Measurements from ENCODE around the gene GAB3. TPM values are rescaled to one million over a fixed set of nuclear protein-coding genes. Genes with fewer than 3 reads are reported as not detected.
"Not testable (repeated sequence)": the region's sequence is repeated elsewhere in the genome, so short reads cannot be mapped to it uniquely, and the experiment has no call there.

GAB3 gene
- polyA plus RNA-seq, 1 of the 3 experiments (the other 2 are of a cell fraction) = 4.5 TPM

- H3K79me2 ChIP-seq (ENCODE audit: insufficient read depth); H4K20me1 ChIP-seq (ENCODE audit: insufficient read depth); H3K9me3 ChIP-seq; CTCF ChIA-PET; POLR2A ChIA-PET; DNase-seq; H3K27me3 ChIP-seq (ENCODE audit: insufficient read depth); H3K4me1 ChIP-seq (ENCODE audit: control insufficient read depth in 1 of 2, insufficient read depth in 2 of 2, low read depth in 1 of 2, low read length in 1 of 2); H3K4me3 ChIP-seq (ENCODE audit: low read depth in 2 of 2, low read length in 1 of 2); H3K9ac ChIP-seq; H3F3A ChIP-seq (replicated peaks; ENCODE audit: insufficient read depth); H3K4me2 ChIP-seq; H3K27ac ChIP-seq (ENCODE audit: low read depth in 2 of 2, low read length in 1 of 2); H2AFZ ChIP-seq (ENCODE audit: low read depth); H3K36me3 ChIP-seq (replicated peaks in 1 of 2; ENCODE audit: control insufficient read depth in 1 of 2, insufficient read depth in 2 of 2, low read length in 1 of 2); H3K9me2 ChIP-seq: not testable (repeated sequence)
- no CpG with 5 or more reads among the region's 10 CpGs for WGBS (ENCODE audit: low lambda C conversion rate)
These were observed 109.1 kb downstream of the GAB3 start for GRCh38 chrX:154641740-154642139.

DNA sequence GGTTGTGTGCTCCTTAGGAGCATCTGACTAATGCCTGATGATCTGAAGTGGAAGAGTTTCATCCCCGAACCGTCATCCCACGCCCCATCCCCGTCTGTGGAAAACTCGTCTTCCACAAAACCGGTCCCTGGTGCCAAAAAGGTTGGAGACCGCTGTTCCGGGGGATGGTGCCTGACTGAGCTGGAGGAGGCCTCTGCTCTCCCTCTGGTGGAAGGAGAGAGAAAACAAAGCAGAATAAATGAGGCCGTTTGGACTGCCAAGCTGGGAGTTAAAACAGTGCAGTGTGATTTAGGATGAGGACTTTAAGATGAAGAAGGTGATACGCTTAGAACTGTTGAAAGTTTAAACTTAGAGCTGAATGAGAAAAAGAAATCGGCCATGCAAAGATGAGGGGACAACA is 117.2 kb downstream of the GAB3 start:
- H3K4me1 ChIP-seq (ENCODE audit: control insufficient read depth in 1 of 2, insufficient read depth in 2 of 2, low read depth in 1 of 2, low read length in 1 of 2); H3K9ac ChIP-seq; H3K27ac ChIP-seq (ENCODE audit: low read depth in 2 of 2, low read length in 1 of 2); H3K27me3 ChIP-seq (ENCODE audit: insufficient read depth); CTCF ChIA-PET; H3K9me3 ChIP-seq; H3K4me2 ChIP-seq; H3K4me3 ChIP-seq (ENCODE audit: low read depth in 2 of 2, low read length in 1 of 2); H2AFZ ChIP-seq (ENCODE audit: low read depth); POLR2A ChIA-PET; H3K9me2 ChIP-seq; DNase-seq; H3K36me3 ChIP-seq (replicated peaks in 1 of 2; ENCODE audit: control insufficient read depth in 1 of 2, insufficient read depth in 2 of 2, low read length in 1 of 2); H3F3A ChIP-seq (replicated peaks; ENCODE audit: insufficient read depth); H4K20me1 ChIP-seq (ENCODE audit: insufficient read depth); H3K79me2 ChIP-seq (ENCODE audit: insufficient read depth): not testable (repeated sequence)
- WGBS (ENCODE audit: low lambda C conversion rate) = no CpG with 5 or more reads among the region's 11 CpGs

- H3K79me2 ChIP-seq (ENCODE audit: insufficient read depth); H3K9ac ChIP-seq; H3F3A ChIP-seq (replicated peaks; ENCODE audit: insufficient read depth); H3K9me2 ChIP-seq; H3K36me3 ChIP-seq (replicated peaks in 1 of 2; ENCODE audit: control insufficient read depth in 1 of 2, insufficient read depth in 2 of 2, low read length in 1 of 2); H3K4me1 ChIP-seq (ENCODE audit: control insufficient read depth in 1 of 2, insufficient read depth in 2 of 2, low read depth in 1 of 2, low read length in 1 of 2); H3K9me3 ChIP-seq; H3K27ac ChIP-seq (ENCODE audit: low read depth in 2 of 2, low read length in 1 of 2); H3K4me3 ChIP-seq (ENCODE audit: low read depth in 2 of 2, low read length in 1 of 2); H3K4me2 ChIP-seq; DNase-seq; POLR2A ChIA-PET; CTCF ChIA-PET; H3K27me3 ChIP-seq (ENCODE audit: insufficient read depth); H4K20me1 ChIP-seq (ENCODE audit: insufficient read depth); H2AFZ ChIP-seq (ENCODE audit: low read depth): not testable (repeated sequence)
- WGBS (ENCODE audit: low lambda C conversion rate) = no CpG with 5 or more reads among the region's 11 CpGs
These were observed 119.9 kb downstream of the GAB3 start for GRCh38 chrX:154630949-154631348.

DNA sequence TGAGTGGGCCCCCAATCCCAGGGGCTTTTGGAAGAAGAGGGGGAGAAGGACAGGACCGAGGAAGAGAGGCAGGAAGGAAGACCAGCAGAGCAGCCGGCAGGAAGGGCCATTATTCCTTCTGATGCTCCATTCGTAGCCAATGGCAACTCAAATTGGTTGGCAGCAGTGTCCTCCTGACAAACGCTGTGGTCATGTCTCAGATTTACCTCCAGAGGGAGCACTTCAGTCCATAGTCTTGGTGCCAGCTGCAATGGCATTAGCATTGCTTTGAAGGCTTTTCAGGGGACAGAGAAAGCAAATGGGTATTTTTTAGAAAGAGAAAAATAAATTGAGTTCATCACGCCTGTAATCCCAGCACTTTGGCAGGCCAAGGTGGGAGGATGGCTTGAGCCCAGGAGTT is 121.9 kb downstream of the GAB3 start:
- POLR2A ChIA-PET; H4K20me1 ChIP-seq (ENCODE audit: insufficient read depth); CTCF ChIA-PET; H3K27me3 ChIP-seq (ENCODE audit: insufficient read depth); DNase-seq; H3K9me3 ChIP-seq; H3K4me2 ChIP-seq; H2AFZ ChIP-seq (ENCODE audit: low read depth); H3K9ac ChIP-seq; H3K36me3 ChIP-seq (replicated peaks in 1 of 2; ENCODE audit: control insufficient read depth in 1 of 2, insufficient read depth in 2 of 2, low read length in 1 of 2); H3K79me2 ChIP-seq (ENCODE audit: insufficient read depth); H3K4me1 ChIP-seq (ENCODE audit: control insufficient read depth in 1 of 2, insufficient read depth in 2 of 2, low read depth in 1 of 2, low read length in 1 of 2); H3K27ac ChIP-seq (ENCODE audit: low read depth in 2 of 2, low read length in 1 of 2); H3K4me3 ChIP-seq (ENCODE audit: low read depth in 2 of 2, low read length in 1 of 2); H3F3A ChIP-seq (replicated peaks; ENCODE audit: insufficient read depth); H3K9me2 ChIP-seq: not testable (repeated sequence)
- no CpG with 5 or more reads among the region's 5 CpGs for whole genome bisulfite sequencing (ENCODE audit: low lambda C conversion rate)

Small RNA genes within 50 kb of the gene (small RNA-seq; reads per million reads assigned to genes)
- gene SNORA36A = 0 reads per million in 7 experiments

Other genes starting within 250 kb of the GAB3 start
- gene FAM3A, start 234.8 kb downstream of the GAB3 start, polyA plus RNA-seq (2012; rRNA removed) = 36.7 and 42.1 TPM in 2 replicates
- gene G6PD, start 204.2 kb downstream of the GAB3 start, polyA plus RNA-seq (2012; rRNA removed) = 70.1 and 131 TPM in 2 replicates
- gene IKBKG, start 203.5 kb downstream of the GAB3 start, polyA plus RNA-seq (2012; rRNA removed) = 32.5 and 36.4 TPM in 2 replicates
- gene CTAG1A, start 165.9 kb downstream of the GAB3 start, polyA plus RNA-seq (2012; rRNA removed) = not detected in 2 replicates
- not detected in 2 replicates for gene CTAG1B, start 131.8 kb downstream of the GAB3 start, polyA plus RNA-seq (2012; rRNA removed)
- 3.7 and 6.8 TPM in 2 replicates for gene CTAG2, start 97.5 kb downstream of the GAB3 start, polyA plus RNA-seq (2012; rRNA removed)
- gene DKC1, start 11.8 kb upstream of the GAB3 start, polyA plus RNA-seq (2012; rRNA removed) = 53.0 and 73.6 TPM in 2 replicates
- 12.7 and 13.3 TPM in 2 replicates for gene MPP1, start 54.4 kb upstream of the GAB3 start, polyA plus RNA-seq (2012; rRNA removed)
- not detected in 2 replicates for gene SMIM9, start 83.6 kb upstream of the GAB3 start, polyA plus RNA-seq (2012; rRNA removed)
- 3.9 and 4.5 TPM in 2 replicates for gene F8A1, start 135.3 kb upstream of the GAB3 start, polyA plus RNA-seq (2012; rRNA removed)

Data from SK-N-SH (cell line).